Mesendoderm (in vitro differentiated cells): ENCODE results near the gene DEFB127. TPM values are rescaled to one million over a fixed set of nuclear protein-coding genes. Genes with fewer than 3 reads are reported as not detected.
A peak's percentile ranks its signal among the peaks of the same experiment; 100 is the strongest.
"Not testable (repeated sequence)": the region's sequence is repeated elsewhere in the genome, so short reads cannot be mapped to it uniquely, and the experiment has no call there.

ENCODE experiments used
- DNase-seq: peaks from one replicate; pipeline ENCODE4 v3.0.0; 2013
- H2AK5ac ChIP-seq: 2 replicates; pipeline ENCODE4 v1.6.1; 2013; ENCODE audit warnings: low read length, inconsistent platforms
- H2BK120ac ChIP-seq: 2 replicates; pipeline ENCODE4 v1.6.1; 2013; ENCODE audit warnings: low read depth, mild to moderate bottlenecking, low read length, moderate library complexity, mixed read lengths
- H2BK15ac ChIP-seq: replicated peaks from 2 replicates; pipeline ENCODE4 v1.6.1; 2013; ENCODE audit warnings: low read depth, mild to moderate bottlenecking, moderate library complexity
- H2BK5ac ChIP-seq: 2 replicates; pipeline ENCODE4 v1.6.1; 2013; ENCODE audit warnings: low read length, inconsistent platforms
- H3K18ac ChIP-seq: 2 replicates; pipeline ENCODE4 v1.6.1; 2013; ENCODE audit warnings: mild to moderate bottlenecking, low read length, mixed read lengths
- H3K23ac ChIP-seq: one replicate; pipeline ENCODE4 v1.6.1; 2013; ENCODE audit warnings: low read length
- H3K27ac ChIP-seq: 2 replicates; pipeline ENCODE4 v1.5.1; 2013; ENCODE audit warnings: low read depth, mild to moderate bottlenecking, inconsistent platforms, low read length, moderate library complexity
- H3K27me3 ChIP-seq: 2 replicates; pipeline ENCODE4 v1.6.1; 2013; ENCODE audit warnings: low read length, control low read depth, mild to moderate bottlenecking, inconsistent platforms; ENCODE audit not compliant: insufficient read depth, poor library complexity
- H3K36me3 ChIP-seq: 2 replicates; pipeline ENCODE4 v1.6.1; 2013; ENCODE audit warnings: low read length, inconsistent platforms; ENCODE audit not compliant: control insufficient read depth, insufficient read depth
- H3K4ac ChIP-seq: one replicate; pipeline ENCODE4 v1.6.1; 2013; ENCODE audit warnings: low read depth, mild to moderate bottlenecking, low read length, moderate library complexity
- H3K4me1 ChIP-seq: 2 replicates; pipeline ENCODE4 v1.6.1; 2013; ENCODE audit warnings: low read depth, low read length, inconsistent platforms; ENCODE audit not compliant: control insufficient read depth
- H3K4me2 ChIP-seq: 2 replicates; pipeline ENCODE4 v1.6.1; 2013; ENCODE audit warnings: low read length
- H3K4me3 ChIP-seq: 2 replicates; pipeline ENCODE4 v1.5.1; 2013; ENCODE audit warnings: mild to moderate bottlenecking, low read length
- H3K56ac ChIP-seq: one replicate; pipeline ENCODE4 v1.6.1; 2013; ENCODE audit warnings: low read length
- H3K79me1 ChIP-seq: 2 replicates; pipeline ENCODE4 v1.6.1; 2013; ENCODE audit warnings: low read length, inconsistent platforms
- H3K79me2 ChIP-seq: 2 replicates; pipeline ENCODE4 v1.6.1; 2013; ENCODE audit warnings: mild to moderate bottlenecking, low read length; ENCODE audit not compliant: control insufficient read depth, insufficient read depth
- H3K9ac ChIP-seq: 2 replicates; pipeline ENCODE4 v1.6.1; 2013; ENCODE audit warnings: low read length, inconsistent platforms
- H4K5ac ChIP-seq: one replicate; pipeline ENCODE4 v1.6.1; 2013; ENCODE audit warnings: low read length
- H4K8ac ChIP-seq: one replicate; pipeline ENCODE4 v1.6.1; 2013; ENCODE audit warnings: low read depth, mild to moderate bottlenecking, control low read depth, low read length, moderate library complexity
- WGBS: extraction: QIAGEN DNeasy Blood & Tissue Kit; methylation state at CpG from one replicate; pipeline ENCODE4 v1.1.7; 2013; ENCODE audit warnings: low lambda C conversion rate, missing lambda C conversion rate; ENCODE audit not compliant: insufficient coverage; ENCODE audit errors: extremely low coverage; 5-methylcytosine and 5-hydroxymethylcytosine counted together
- polyA plus RNA-seq, 2 experiments: library from polyadenylated mRNA; stranded (reverse); fragments of 200-250 nt; gene quantifications; one replicate each; pipeline ENCODE4 v1.2.3, GENCODE V29; 2013

Gene DEFB127
- polyA plus RNA-seq (2013, experiment 1 of 2) = not detected
- not detected for polyA plus RNA-seq (2013, experiment 2 of 2)

DNA sequence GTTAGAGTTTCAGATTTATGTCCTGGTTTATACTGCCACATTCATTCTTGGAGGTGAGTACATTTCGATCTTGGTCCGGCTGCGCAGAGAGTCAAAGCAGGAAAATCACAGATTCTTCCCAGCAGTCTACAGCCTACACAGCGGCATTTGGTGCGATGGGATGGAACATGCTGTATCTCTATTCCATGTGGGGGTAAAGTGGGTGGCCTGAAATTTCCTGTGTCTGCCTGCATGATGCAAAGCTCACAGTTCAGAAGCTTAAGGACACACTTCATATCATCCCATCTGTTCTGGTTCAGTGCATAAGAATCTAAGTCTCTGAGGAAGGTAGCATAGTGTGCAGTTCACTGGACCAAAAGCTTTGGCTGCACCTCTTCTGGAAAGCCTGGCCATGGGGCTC is at the start of gene DEFB127:
Gene DEFB127 (plus strand): TSS at position 301 of the 400 bp plus-strand sequence. CDS start 91 bp downstream, at position 392.
- Histone ChIP-seq H3K4me3 (no peak within 1 kb of the TSS), H2BK5ac (no peak within 1 kb of the TSS), H4K5ac (no peak within 1 kb of the TSS), H3K4me2 (no peak within 1 kb of the TSS), H3K18ac (no peak within 1 kb of the TSS), H3K27ac (no peak within 1 kb of the TSS), H3K27me3 (no peaks in the 10 kb centered on the region), H3K9ac (no peak within 1 kb of the TSS), H3K79me1 (no peaks in the 10 kb centered on the region), H3K4me1 (no peaks in the 10 kb centered on the region), H3K4ac (no peak within 1 kb of the TSS), H2BK15ac (no peak within 1 kb of the TSS), H3K56ac (no peak within 1 kb of the TSS), H3K79me2 (no peaks in the 10 kb centered on the region), H2BK120ac (no peak within 1 kb of the TSS), H4K8ac (no peak within 1 kb of the TSS), H3K23ac (no peak within 1 kb of the TSS), H3K36me3 (no peaks in the 10 kb centered on the region), H2AK5ac (no peak within 1 kb of the TSS)
- no peak for DNase-seq
- no CpG with 5 or more reads among the region's 5 CpGs for WGBS

- no peak overlapping the region for H3K56ac ChIP-seq
- no peak overlapping the region for H3K4ac ChIP-seq
- H2AK5ac ChIP-seq = no peak overlapping the region
- H3K4me3 ChIP-seq = no peak overlapping the region
- no peak overlapping the region for H3K4me2 ChIP-seq
- no peak overlapping the region for H3K18ac ChIP-seq
- no peak overlapping the region for H2BK120ac ChIP-seq
- no peak overlapping the region for H2BK5ac ChIP-seq
- no peak overlapping the region for H4K8ac ChIP-seq
- no peak overlapping the region for H3K23ac ChIP-seq
- no peaks in the 10 kb centered on the region for H3K79me2 ChIP-seq
- H3K9ac ChIP-seq = no peak overlapping the region
- no peak overlapping the region for H4K5ac ChIP-seq
- no peaks in the 10 kb centered on the region for H3K27me3 ChIP-seq
- no peak for DNase-seq
- H3K27ac ChIP-seq = no peak overlapping the region
- H2BK15ac ChIP-seq = no peak overlapping the region
- H3K79me1 ChIP-seq = no peaks in the 10 kb centered on the region
- H3K4me1 ChIP-seq = no peaks in the 10 kb centered on the region
- H3K36me3 ChIP-seq = no peaks in the 10 kb centered on the region
These were observed 44.9 kb upstream of the DEFB127 start for GRCh38 chr20:112396-112795.

GRCh38 chr20:117518-117917 is 39.7 kb upstream of the DEFB127 start:
- no peak overlapping the region for H3K4ac ChIP-seq
- H2BK5ac ChIP-seq = no peak overlapping the region
- no peaks in the 10 kb centered on the region for H3K4me1 ChIP-seq
- H3K4me3 ChIP-seq = no peak overlapping the region
- no peak overlapping the region for H3K18ac ChIP-seq
- no peaks in the 10 kb centered on the region for H3K27me3 ChIP-seq
- DNase-seq = no peak
- no peaks in the 10 kb centered on the region for H3K79me2 ChIP-seq
- no peak overlapping the region for H2BK15ac ChIP-seq
- no peaks in the 10 kb centered on the region for H3K36me3 ChIP-seq
- H3K23ac ChIP-seq = no peak overlapping the region
- no peaks in the 10 kb centered on the region for H3K79me1 ChIP-seq
- no peak overlapping the region for H3K27ac ChIP-seq
- no peak overlapping the region for H2BK120ac ChIP-seq
- no peak overlapping the region for H3K9ac ChIP-seq
- no peak overlapping the region for H4K5ac ChIP-seq
- no peak overlapping the region for H3K4me2 ChIP-seq
- H4K8ac ChIP-seq = no peak overlapping the region
- H2AK5ac ChIP-seq = no peak overlapping the region
- no peak overlapping the region for H3K56ac ChIP-seq

GRCh38 chr20:129786-130323 is 27.4 kb upstream of the DEFB127 start:
- H3K36me3 ChIP-seq, H3K4me3 ChIP-seq, DNase-seq, H3K79me2 ChIP-seq, H3K4ac ChIP-seq, H3K27me3 ChIP-seq, H3K18ac ChIP-seq, H2BK120ac ChIP-seq, H3K4me1 ChIP-seq, H3K9ac ChIP-seq, H3K79me1 ChIP-seq, H4K5ac ChIP-seq, H2AK5ac ChIP-seq, H2BK15ac ChIP-seq, H3K56ac ChIP-seq, H2BK5ac ChIP-seq, H3K23ac ChIP-seq, H3K27ac ChIP-seq, H3K4me2 ChIP-seq, H4K8ac ChIP-seq: not testable (repeated sequence)
- no CpG with 5 or more reads among the region's 28 CpGs for WGBS

- Histone ChIP-seq H3K4me2 (no peak overlapping the region), H3K27me3 (no peaks in the 10 kb centered on the region), H4K8ac (no peak overlapping the region), H3K79me2 (no peaks in the 10 kb centered on the region), H3K23ac (no peak overlapping the region), H3K4me1 (no peaks in the 10 kb centered on the region), H2BK5ac (no peak overlapping the region), H3K4ac (no peak overlapping the region), H3K18ac (no peak overlapping the region), H3K4me3 (no peak overlapping the region), H3K9ac (no peak overlapping the region), H3K27ac (no peak overlapping the region), H2AK5ac (no peak overlapping the region), H3K56ac (no peak overlapping the region), H4K5ac (no peak overlapping the region), H3K36me3 (no peaks in the 10 kb centered on the region), H2BK120ac (no peak overlapping the region), H2BK15ac (no peak overlapping the region), H3K79me1 (no peaks in the 10 kb centered on the region)
- WGBS = no CpG with 5 or more reads among the region's 11 CpGs
- peak; percentile 2 for DNase-seq
These were observed 19.4 kb upstream of the DEFB127 start for GRCh38 chr20:137668-138490.

DNA sequence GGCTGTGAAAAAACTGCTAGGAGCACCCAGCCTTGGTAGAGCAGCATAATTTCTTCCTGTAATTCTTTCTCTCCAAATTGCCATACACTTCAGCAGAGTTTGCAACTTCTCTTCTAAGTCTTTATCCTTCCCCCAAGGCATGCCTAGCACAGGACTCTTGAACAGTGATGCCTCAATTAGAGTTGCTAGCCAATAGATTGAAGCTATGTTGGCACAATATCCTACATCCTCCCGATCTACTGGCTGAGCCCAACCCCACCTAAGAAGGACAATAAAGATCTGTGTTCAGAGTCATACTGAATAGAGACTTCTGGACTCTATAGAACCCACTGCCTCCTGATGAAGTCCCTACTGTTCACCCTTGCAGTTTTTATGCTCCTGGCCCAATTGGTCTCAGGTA is 15.0 kb upstream of the DEFB127 start, which contains the start of gene DEFB126:
Gene DEFB126 (plus strand): TSS at position 301 of the 400 bp plus-strand sequence. CDS start 39 bp downstream, at position 340.
- H2BK15ac ChIP-seq = no peak within 1 kb of the TSS
- no peak within 1 kb of the TSS for H2BK120ac ChIP-seq
- WGBS = no CpG with 5 or more reads among the region's 1 CpG
- no peaks in the 10 kb centered on the region for H3K36me3 ChIP-seq
- H3K79me2 ChIP-seq = no peaks in the 10 kb centered on the region
- H3K4me1 ChIP-seq = no peaks in the 10 kb centered on the region
- H4K5ac ChIP-seq = no peak within 1 kb of the TSS
- no peak within 1 kb of the TSS for H3K4ac ChIP-seq
- H3K4me3 ChIP-seq = no peak within 1 kb of the TSS
- no peak for DNase-seq
- no peak within 1 kb of the TSS for H3K4me2 ChIP-seq
- H3K23ac ChIP-seq = no peak within 1 kb of the TSS
- no peak within 1 kb of the TSS for H2AK5ac ChIP-seq
- no peak within 1 kb of the TSS for H4K8ac ChIP-seq
- H3K56ac ChIP-seq = no peak within 1 kb of the TSS
- H3K9ac ChIP-seq = no peak within 1 kb of the TSS
- no peaks in the 10 kb centered on the region for H3K79me1 ChIP-seq
- no peak within 1 kb of the TSS for H2BK5ac ChIP-seq
- no peaks in the 10 kb centered on the region for H3K27me3 ChIP-seq
- no peak within 1 kb of the TSS for H3K18ac ChIP-seq
- no peak within 1 kb of the TSS for H3K27ac ChIP-seq
